Cerebellar nuclear complex (tissue), 1 donor: ENCODE results near the gene ATXN7L3B.
"Not testable (repeated sequence)": the region's sequence is repeated elsewhere in the genome, so short reads cannot be mapped to it uniquely, and the experiment has no call there.

Experiments
- DNase-seq, 2 experiments: peaks; one replicate each; lab custom pipeline; 2025; lab: John Stamatoyannopoulos, UW

ATXN7L3B gene

GRCh38 chr12:74537707-74538385 is at the start of gene ATXN7L3B:
ATXN7L3B (plus strand) TSS chr12:74537835; CDS start chr12:74538113, 278 bp downstream.
- DNase-seq: peak in 1 of 2 experiments; percentile 67

- DNase-seq: no peak
These were observed 49.5 kb upstream of the ATXN7L3B start for GRCh38 chr12:74488134-74488533.

GRCh38 chr12:74489543-74489942 is 48.1 kb upstream of the ATXN7L3B start:
- no peak for DNase-seq

- DNase-seq: no peak
These were observed 47.1 kb upstream of the ATXN7L3B start for GRCh38 chr12:74490390-74491064.

- DNase-seq: no peak
These were observed 46.3 kb upstream of the ATXN7L3B start for GRCh38 chr12:74491374-74491773.

GRCh38 chr12:74499192-74499591 is 38.4 kb upstream of the ATXN7L3B start:
- no peak for DNase-seq

GRCh38 chr12:74508873-74509657 is 28.6 kb upstream of the ATXN7L3B start:
- DNase-seq: not testable (repeated sequence)

GRCh38 chr12:74509886-74510285 is 27.7 kb upstream of the ATXN7L3B start:
- no peak for DNase-seq

GRCh38 chr12:74514098-74514872 is 23.4 kb upstream of the ATXN7L3B start:
- no peak for DNase-seq

- no peak for DNase-seq
These were observed 21.8 kb upstream of the ATXN7L3B start for GRCh38 chr12:74515849-74516248.

- DNase-seq: no peak
These were observed 11.1 kb upstream of the ATXN7L3B start for GRCh38 chr12:74526535-74526934.

- no peak for DNase-seq
These were observed 10.1 kb upstream of the ATXN7L3B start for GRCh38 chr12:74527491-74527890.

GRCh38 chr12:74530676-74531075 is 7.0 kb upstream of the ATXN7L3B start:
- no peak for DNase-seq

- no peak for DNase-seq
These were observed 2.1 kb upstream of the ATXN7L3B start for GRCh38 chr12:74535536-74535935.

- peak in 1 of 2 experiments; percentile 36 for DNase-seq
These were observed 419 bp upstream of the ATXN7L3B start for GRCh38 chr12:74537126-74537706.

GRCh38 chr12:74538491-74539258 is 1.0 kb downstream of the ATXN7L3B start:
- no peak for DNase-seq

- DNase-seq: no peak
These were observed 1.6 kb downstream of the ATXN7L3B start for GRCh38 chr12:74539261-74539660.

GRCh38 chr12:74539765-74540526 is 2.3 kb downstream of the ATXN7L3B start:
- DNase-seq: no peak

GRCh38 chr12:74541074-74541473 is 3.4 kb downstream of the ATXN7L3B start:
- DNase-seq: no peak

- no peak for DNase-seq
These were observed 9.6 kb downstream of the ATXN7L3B start for GRCh38 chr12:74547249-74547648.
